ENCODE measurements around the gene EDEM3. TPM values are rescaled to one million over a fixed set of nuclear protein-coding genes. Genes with fewer than 3 reads are reported as not detected.

Gene EDEM3
- total RNA-seq, 3 donors from 2014 or later (not counting 1 experiment from before 2014, with no cell fraction given) = 8.9 to 15.4 (median 15.1) TPM

DNA sequence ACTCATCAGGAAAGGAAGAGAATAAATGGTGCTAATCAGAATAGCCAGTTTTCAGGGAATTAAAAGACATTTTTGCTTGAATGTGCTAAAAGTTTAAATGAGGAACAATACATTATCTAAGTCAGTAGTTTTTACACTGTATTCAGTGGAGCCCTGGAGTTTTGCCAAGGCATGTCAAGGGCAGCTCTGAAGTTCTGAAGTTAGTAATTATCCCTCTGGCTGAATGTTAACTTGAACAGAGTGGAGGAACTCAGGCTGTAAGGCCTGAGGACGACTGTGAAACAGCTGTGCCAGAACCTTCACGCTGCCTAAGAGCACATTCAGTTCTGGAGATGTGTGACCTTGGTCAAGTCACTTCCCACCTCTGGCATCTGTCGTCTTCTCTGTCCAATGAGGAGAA lies 68.1 kb downstream of the EDEM3 start:
- H3K27me3 Mint-ChIP-seq (ENCODE audit: low read depth in 2 of 2) = no peaks in the 10 kb centered on the region

GRCh38 chr1:184685116-184685515 lies 69.5 kb downstream of the EDEM3 start:
- intact Hi-C loops (cut with micrococcal nuclease) = no loop called here
- H3K9me3 ChIP-seq (ENCODE audit: control insufficient read depth, insufficient read depth, low read length) = no peaks in the 10 kb centered on the region
- H3K9me3 Mint-ChIP-seq = no peaks in the 10 kb centered on the region

More for the DNA sequence above, 68.1 kb downstream of the EDEM3 start:
- intact Hi-C loops (cut with micrococcal nuclease) = no loop called here
- DNase-seq = no peak
- H3K4me3 ChIP-seq (ENCODE audit: low read length) = no peak overlapping the region
- H3K36me3 Mint-ChIP-seq = no peaks in the 10 kb centered on the region
- H3K4me3 Mint-ChIP-seq = no peak overlapping the region
- H3K36me3 ChIP-seq (ENCODE audit: control insufficient read depth, insufficient read depth, low read length) = no peaks in the 10 kb centered on the region
- H3K9me3 ChIP-seq (ENCODE audit: control insufficient read depth, insufficient read depth, low read length) = no peaks in the 10 kb centered on the region
- H3K9me3 Mint-ChIP-seq = no peaks in the 10 kb centered on the region
- no peak for ATAC-seq
- TF ChIP-seq CTCF (IDR thresholded peaks at IDR 0.05) = no peak
- WGBS (ENCODE audit: insufficient coverage) = 91% methylated on average over 3 of the region's 3 CpGs
- no peaks in the 10 kb centered on the region for H3K4me1 ChIP-seq (ENCODE audit: control insufficient read depth, insufficient read depth, low read length)
- H3K27me3 ChIP-seq (ENCODE audit: control insufficient read depth, insufficient read depth, low read length) = no peaks in the 10 kb centered on the region
- H3K27ac ChIP-seq (ENCODE audit: low read length) = no peak overlapping the region
- no peaks in the 10 kb centered on the region for H3K4me1 Mint-ChIP-seq
- no peak overlapping the region for H3K27ac Mint-ChIP-seq

GRCh38 chr1:184684285-184685074 lies 70.2 kb downstream of the EDEM3 start:
- no peaks in the 10 kb centered on the region for H3K36me3 ChIP-seq (ENCODE audit: control insufficient read depth, insufficient read depth, low read length)

More at GRCh38 chr1:184685116-184685515, 69.5 kb downstream of the EDEM3 start:
- Histone ChIP-seq H3K36me3 (ENCODE audit: control insufficient read depth, insufficient read depth, low read length) (no peaks in the 10 kb centered on the region), H3K4me3 (ENCODE audit: low read length) (no peak overlapping the region), H3K4me1 (ENCODE audit: control insufficient read depth, insufficient read depth, low read length) (no peaks in the 10 kb centered on the region), H3K27ac (ENCODE audit: low read length) (no peak overlapping the region), H3K27me3 (ENCODE audit: control insufficient read depth, insufficient read depth, low read length) (no peaks in the 10 kb centered on the region)
- Mint-ChIP-seq H3K4me1 (no peaks in the 10 kb centered on the region), H3K4me3 (no peak overlapping the region), H3K27me3 (ENCODE audit: low read depth in 2 of 2) (peaks cover 0 to 4% of the 10 kb centered on the region in 2 donors), H3K27ac (no peak overlapping the region), H3K36me3 (peaks cover 5% of the 10 kb centered on the region)
- ATAC-seq = no peak
- no peak for DNase-seq
- 93% methylated on average over 7 of the region's 7 CpGs for WGBS (ENCODE audit: insufficient coverage)
- no peak for TF ChIP-seq CTCF (IDR thresholded peaks at IDR 0.05)

More at GRCh38 chr1:184684285-184685074, 70.2 kb downstream of the EDEM3 start:
- H3K9me3 Mint-ChIP-seq = no peaks in the 10 kb centered on the region
- no peaks in the 10 kb centered on the region for H3K27me3 ChIP-seq (ENCODE audit: control insufficient read depth, insufficient read depth, low read length)
- no peaks in the 10 kb centered on the region for H3K4me1 ChIP-seq (ENCODE audit: control insufficient read depth, insufficient read depth, low read length)
- 91% methylated on average over 11 of the region's 11 CpGs for WGBS (ENCODE audit: insufficient coverage)
- intact Hi-C loops (cut with micrococcal nuclease) = no loop called here
- no peak overlapping the region for H3K27ac Mint-ChIP-seq
- H3K4me1 Mint-ChIP-seq = no peaks in the 10 kb centered on the region
- no peak for DNase-seq
- ATAC-seq = no peak
- no peak overlapping the region for H3K27ac ChIP-seq (ENCODE audit: low read length)
- TF ChIP-seq CTCF (IDR thresholded peaks at IDR 0.05) = no peak
- H3K9me3 ChIP-seq (ENCODE audit: control insufficient read depth, insufficient read depth, low read length) = no peaks in the 10 kb centered on the region
- H3K36me3 Mint-ChIP-seq = peaks cover 6% of the 10 kb centered on the region
- H3K4me3 ChIP-seq (ENCODE audit: low read length) = no peak overlapping the region
- no peak overlapping the region for H3K4me3 Mint-ChIP-seq
- H3K27me3 Mint-ChIP-seq (ENCODE audit: low read depth in 2 of 2) = peaks cover 0 to 5% of the 10 kb centered on the region in 2 donors

Data from natural killer cell (primary cell).